Caco-2 (cell line): ENCODE measurements around the gene TMEM233. TPM values are rescaled to one million over a fixed set of nuclear protein-coding genes. Genes with fewer than 3 reads are reported as not detected.

Source experiments
- BruUV-seq: library from RNA; stranded (reverse); fragments of 400-500 nt; replicated peaks from 2 replicates; lab custom pipeline; 2021; lab: Mats Ljungman, UMichigan
- CTCF ChIA-PET: fragments of 300-600 bp; sonication (Branson Sonifier 250); formaldehyde crosslinking; loops from one replicate; lab custom pipeline; 2022; ENCODE audit warnings: antibody characterized with exemption; lab: Charles Lee
- POLR2A ChIA-PET: fragments of 300-600 bp; sonication (Branson Sonifier 250); formaldehyde crosslinking; loops from one replicate; lab custom pipeline; 2022; ENCODE audit warnings: antibody characterized with exemption; lab: Charles Lee
- DNase-seq, 2 experiments: peaks; one replicate each; pipeline versions ENCODE4 v3.0.0 to v3.0.0-alpha.2; 2020 to 2022
- H3K27me3 ChIP-seq: replicated peaks from 2 replicates; pipeline ENCODE4 v1.6.0; 2011; ENCODE audit warnings: low read length; ENCODE audit not compliant: control insufficient read depth, insufficient read depth
- H3K36me3 ChIP-seq: 2 replicates; pipeline ENCODE4 v1.5.1; 2011; ENCODE audit warnings: low read length; ENCODE audit not compliant: control insufficient read depth, insufficient read depth
- H3K4me1 ChIP-seq: fragments of 250-450 bp; sonication (Bioruptor Pico); 2 replicates; pipeline ENCODE4 v1.5.1; 2020; ENCODE audit warnings: mild to moderate bottlenecking
- H3K4me3 ChIP-seq: 2 replicates; pipeline ENCODE4 v1.5.1; 2011; ENCODE audit warnings: low read depth, mild to moderate bottlenecking, control low read depth, low read length
- H3K9me3 ChIP-seq: fragments of 250-450 bp; sonication (Bioruptor Pico); 2 replicates; pipeline ENCODE4 v1.5.1; 2020; ENCODE audit warnings: mild to moderate bottlenecking, moderate library complexity
- H3K27ac Mint-ChIP-seq: one replicate; pipeline ENCODE4 v1.8.0; 2022; ENCODE audit warnings: mixed read lengths; ENCODE audit not compliant: unreplicated experiment
- H3K27me3 Mint-ChIP-seq: one replicate; pipeline ENCODE4 v1.8.0; 2022; ENCODE audit warnings: mixed read lengths; ENCODE audit not compliant: insufficient read depth, unreplicated experiment
- H3K36me3 Mint-ChIP-seq: one replicate; pipeline ENCODE4 v1.8.0; 2022; ENCODE audit warnings: mild to moderate bottlenecking, mixed read lengths; ENCODE audit not compliant: insufficient read depth, unreplicated experiment
- H3K4me1 Mint-ChIP-seq: one replicate; pipeline ENCODE4 v1.8.0; 2022; ENCODE audit warnings: low read depth, mixed read lengths; ENCODE audit not compliant: unreplicated experiment
- H3K4me3 Mint-ChIP-seq: one replicate; pipeline ENCODE4 v1.8.0; 2022; ENCODE audit warnings: mild to moderate bottlenecking, moderate library complexity, mixed read lengths; ENCODE audit not compliant: unreplicated experiment
- H3K9me3 Mint-ChIP-seq: one replicate; pipeline ENCODE4 v1.8.0; 2022; ENCODE audit warnings: mixed read lengths; ENCODE audit not compliant: unreplicated experiment
- intact Hi-C: fragments of 100-400 bp; cut with micrococcal nuclease; formaldehyde crosslinking; loops from one replicate; pipeline ENCODE4 v1.10.0; 2022; ENCODE audit not compliant: unreplicated experiment
- total RNA-seq: library from RNA; stranded (reverse); gene quantifications from 2 replicates; pipeline ENCODE4 v1.2.3, GENCODE V29; 2022
- TF ChIP-seq, protein P1 (sequence below), 2 experiments: fragments of 200-600 bp in 1 of 2; IDR thresholded peaks; 1 replicate in 1 of 2; 2 replicates in 1 of 2; pipeline versions ENCODE4 v1.5.1 to v1.8.0; 2011 to 2022; ENCODE audit warnings: antibody characterized with exemption in 1 of 2, control low read depth in 1 of 2, inconsistent platforms in 1 of 2, low read depth in 1 of 2, low read length in 1 of 2, mild to moderate bottlenecking in 1 of 2, moderate library complexity in 1 of 2; ENCODE audit not compliant: insufficient read depth in 1 of 2, severe bottlenecking in 1 of 2, unreplicated experiment in 1 of 2

Gene TMEM233
- total RNA-seq, 1 experiment from 2014 or later = not detected

DNA sequence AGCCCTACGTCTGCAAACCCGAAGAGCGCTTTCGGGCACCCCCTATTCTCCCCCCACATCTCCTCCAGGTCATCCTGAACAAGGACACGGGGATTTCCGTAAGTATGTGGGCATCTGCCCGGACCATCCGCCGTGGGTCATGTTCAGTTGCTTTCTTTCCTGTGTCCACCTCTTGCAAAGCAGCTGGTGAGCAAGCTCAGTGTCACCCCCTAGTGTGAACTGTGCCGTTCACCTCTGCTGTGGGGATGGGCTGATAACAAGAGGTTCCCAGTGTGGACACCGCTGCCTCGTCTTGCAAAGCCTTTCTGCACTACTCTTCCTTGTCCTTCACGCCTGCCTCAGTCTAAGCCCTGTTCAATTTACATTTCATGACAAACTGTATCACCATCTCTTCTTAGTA lies 83.0 kb downstream of the TMEM233 start:
- Histone ChIP-seq H3K27me3 (no peaks in the 10 kb centered on the region), H3K4me3 (no peak overlapping the region), H3K4me1 (no peaks in the 10 kb centered on the region), H3K36me3 (peaks cover 5% of the 10 kb centered on the region), H3K9me3 (no peaks in the 10 kb centered on the region)
- no peak for DNase-seq
- Mint-ChIP-seq H3K4me3 (no peak overlapping the region), H3K27ac (no peak overlapping the region), H3K4me1 (no peaks in the 10 kb centered on the region), H3K27me3 (no peaks in the 10 kb centered on the region), H3K36me3 (peaks cover 81% of the 10 kb centered on the region), H3K9me3 (no peaks in the 10 kb centered on the region)
- BruUV-seq = no TSS peak
- ChIA-PET CTCF (interaction anchor here (1.0 kb wide), 1 partner anchor 9 kb away, joined by 3 read pairs; the partner anchor contains the start of gene PRKAB1), POLR2A (interaction anchor here (1.1 kb wide), 1 partner anchor 8 kb away, joined by 3 read pairs; no protein-coding TSS in a partner anchor)
- intact Hi-C loops = no loop called here
- TF ChIP-seq, protein P1, sequence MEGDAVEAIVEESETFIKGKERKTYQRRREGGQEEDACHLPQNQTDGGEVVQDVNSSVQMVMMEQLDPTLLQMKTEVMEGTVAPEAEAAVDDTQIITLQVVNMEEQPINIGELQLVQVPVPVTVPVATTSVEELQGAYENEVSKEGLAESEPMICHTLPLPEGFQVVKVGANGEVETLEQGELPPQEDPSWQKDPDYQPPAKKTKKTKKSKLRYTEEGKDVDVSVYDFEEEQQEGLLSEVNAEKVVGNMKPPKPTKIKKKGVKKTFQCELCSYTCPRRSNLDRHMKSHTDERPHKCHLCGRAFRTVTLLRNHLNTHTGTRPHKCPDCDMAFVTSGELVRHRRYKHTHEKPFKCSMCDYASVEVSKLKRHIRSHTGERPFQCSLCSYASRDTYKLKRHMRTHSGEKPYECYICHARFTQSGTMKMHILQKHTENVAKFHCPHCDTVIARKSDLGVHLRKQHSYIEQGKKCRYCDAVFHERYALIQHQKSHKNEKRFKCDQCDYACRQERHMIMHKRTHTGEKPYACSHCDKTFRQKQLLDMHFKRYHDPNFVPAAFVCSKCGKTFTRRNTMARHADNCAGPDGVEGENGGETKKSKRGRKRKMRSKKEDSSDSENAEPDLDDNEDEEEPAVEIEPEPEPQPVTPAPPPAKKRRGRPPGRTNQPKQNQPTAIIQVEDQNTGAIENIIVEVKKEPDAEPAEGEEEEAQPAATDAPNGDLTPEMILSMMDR (IDR thresholded peaks at IDR 0.05; ENCODE audit: insufficient read depth in 1 of 2, low read depth in 1 of 2, low read length in 1 of 2, severe bottlenecking in 1 of 2, unreplicated experiment in 1 of 2) = peak in 1 of 2 experiments; percentile 13

DNA sequence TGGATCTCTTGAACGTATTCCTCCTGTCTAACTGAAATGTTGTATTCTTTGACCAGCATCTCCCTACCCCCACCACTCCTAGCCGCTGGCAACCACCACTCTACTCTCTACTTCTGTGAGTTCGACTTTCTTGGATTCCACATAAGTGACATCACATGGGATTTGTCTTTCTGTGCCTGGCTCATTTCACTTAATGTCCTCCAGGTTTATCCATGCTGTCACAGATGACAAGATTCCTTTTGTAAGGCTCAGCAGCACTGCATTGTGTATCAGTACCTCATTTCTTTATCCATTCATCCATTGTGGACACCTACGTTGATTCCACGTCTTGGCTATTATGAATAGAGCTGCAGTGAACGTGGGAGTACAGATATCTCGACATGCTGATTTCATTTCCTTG lies 84.9 kb downstream of the TMEM233 start:
- Mint-ChIP-seq H3K27ac (no peak overlapping the region), H3K36me3 (peaks cover 71% of the 10 kb centered on the region), H3K27me3 (no peaks in the 10 kb centered on the region), H3K4me3 (no peak overlapping the region), H3K9me3 (no peaks in the 10 kb centered on the region), H3K4me1 (no peaks in the 10 kb centered on the region)
- ChIA-PET POLR2A (no interaction called here), CTCF (no interaction called here)
- Histone ChIP-seq H3K27me3 (no peaks in the 10 kb centered on the region), H3K4me3 (no peak overlapping the region), H3K36me3 (peaks cover 4% of the 10 kb centered on the region), H3K4me1 (peaks cover 4% of the 10 kb centered on the region), H3K9me3 (no peaks in the 10 kb centered on the region)
- no TSS peak for BruUV-seq
- intact Hi-C loops = no loop called here
- TF ChIP-seq, protein P1 (IDR thresholded peaks at IDR 0.05; ENCODE audit: insufficient read depth in 1 of 2, low read depth in 1 of 2, low read length in 1 of 2, severe bottlenecking in 1 of 2, unreplicated experiment in 1 of 2) = no peak
- DNase-seq = no peak

DNA sequence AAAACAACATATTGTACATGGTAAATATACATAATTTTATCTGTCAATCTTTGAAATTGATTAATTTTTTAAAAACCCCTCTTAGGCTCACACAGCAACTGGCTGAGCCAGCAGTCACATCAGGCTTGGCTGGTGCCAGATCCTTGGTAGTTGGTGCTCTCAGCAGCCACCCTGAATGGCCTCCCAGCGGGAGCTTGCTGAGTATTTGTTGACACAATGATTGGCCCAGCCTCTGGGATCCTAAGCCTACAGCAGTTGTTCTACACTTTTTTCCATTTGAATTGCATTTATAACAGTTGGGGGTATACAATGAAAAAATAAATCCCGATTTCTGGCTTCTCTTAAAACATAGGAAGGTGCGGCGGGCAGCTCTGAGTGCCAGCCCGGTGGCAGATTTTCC lies 85.5 kb downstream of the TMEM233 start:
- Mint-ChIP-seq H3K27me3 (no peaks in the 10 kb centered on the region), H3K27ac (no peak overlapping the region), H3K4me1 (no peaks in the 10 kb centered on the region), H3K4me3 (no peak overlapping the region), H3K9me3 (no peaks in the 10 kb centered on the region), H3K36me3 (peaks cover 64% of the 10 kb centered on the region)
- H3K27me3 ChIP-seq = no peaks in the 10 kb centered on the region
- DNase-seq = no peak
- TF ChIP-seq, protein P1 (IDR thresholded peaks at IDR 0.05; ENCODE audit: insufficient read depth in 1 of 2, low read depth in 1 of 2, low read length in 1 of 2, severe bottlenecking in 1 of 2, unreplicated experiment in 1 of 2) = no peak
- H3K4me1 ChIP-seq = peaks cover 11% of the 10 kb centered on the region
- intact Hi-C loops = no loop called here
- H3K36me3 ChIP-seq = peaks cover 2% of the 10 kb centered on the region
- ChIA-PET POLR2A (no interaction called here), CTCF (no interaction called here)
- BruUV-seq = no TSS peak
- H3K9me3 ChIP-seq = no peaks in the 10 kb centered on the region
- H3K4me3 ChIP-seq = no peak overlapping the region
